Spleen (tissue), 11 donors: Measurements from ENCODE around the gene IFNGR1. TPM values are rescaled to one million over a fixed set of nuclear protein-coding genes. Genes with fewer than 3 reads are reported as not detected.
"Not testable (repeated sequence)": the region's sequence is repeated elsewhere in the genome, so short reads cannot be mapped to it uniquely, and the experiment has no call there.

ENCODE experiments used
- DNase-seq: peaks from one replicate; pipeline ENCODE4 v3.0.0-alpha.2; 2020
- H3K27ac ChIP-seq, 8 donors: fragments of 200-600 bp; sonication (generic) in 7 of 8; 1 replicate in 4 of 8; 2 replicates in 4 of 8; pipeline versions ENCODE4 v1.5.0 to v1.8.0; 2016 to 2021; ENCODE audit warnings: inconsistent platforms in 4 of 8, mild to moderate bottlenecking in 4 of 8, moderate library complexity in 1 of 8
- H3K27me3 ChIP-seq, 7 donors: fragments of 200-600 bp; sonication (generic) in 6 of 7; replicated peaks in 1 of 7; 1 replicate in 4 of 7; 2 replicates in 3 of 7; pipeline versions ENCODE4 v1.5.0 to v1.8.0; 2016 to 2021; ENCODE audit warnings: inconsistent platforms in 3 of 7, mild to moderate bottlenecking in 1 of 7
- H3K36me3 ChIP-seq, 6 donors: fragments of 200-600 bp; sonication (generic) in 5 of 6; 1 replicate in 4 of 6; 2 replicates in 2 of 6; pipeline versions ENCODE4 v1.5.0 to v1.8.0; 2016 to 2021; ENCODE audit warnings: inconsistent platforms in 2 of 6
- H3K4me1 ChIP-seq, 6 donors: fragments of 200-600 bp; sonication (generic) in 5 of 6; 1 replicate in 3 of 6; 2 replicates in 3 of 6; pipeline versions ENCODE4 v1.5.0 to v1.8.0; 2016 to 2021; ENCODE audit warnings: inconsistent platforms in 3 of 6
- H3K4me3 ChIP-seq, 8 donors: fragments of 200-600 bp; sonication (generic) in 7 of 8; 1 replicate in 4 of 8; 2 replicates in 4 of 8; pipeline versions ENCODE4 v1.5.0 to v1.8.0; 2016 to 2021; ENCODE audit warnings: inconsistent platforms in 4 of 8, mild to moderate bottlenecking in 4 of 8, moderate library complexity in 2 of 8
- H3K9me3 ChIP-seq, 8 donors: fragments of 200-600 bp; sonication (generic) in 7 of 8; 1 replicate in 4 of 8; 2 replicates in 4 of 8; pipeline versions ENCODE4 v1.5.0 to v1.8.0; 2016 to 2021; ENCODE audit warnings: inconsistent platforms in 4 of 8
- CTCF ChIP-seq, 11 experiments: fragments of 200-600 bp in 7 of 11; fragments of 450-650 bp in 4 of 11; sonication (generic) in 4 of 11; IDR thresholded peaks in 8 of 11; conservative IDR thresholded peaks in 3 of 11; 1 replicate in 7 of 11; 2 replicates in 4 of 11; pipeline versions ENCODE4 v1.4.0 to v1.8.0; 2016 to 2021; ENCODE audit warnings: antibody characterized with exemption in 11 of 11, inconsistent platforms in 4 of 11, mild to moderate bottlenecking in 1 of 11
- POLR2A ChIP-seq, 3 donors: fragments of 450-650 bp; IDR thresholded peaks; one replicate each; pipeline ENCODE4 v1.5.1; 2017; ENCODE audit warnings: antibody characterized with exemption in 3 of 3, mild to moderate bottlenecking in 1 of 3
- POLR2AphosphoS5 ChIP-seq, 3 donors: sonication (generic); formaldehyde crosslinking; IDR thresholded peaks; one replicate each; pipeline ENCODE4 v1.5.1; 2017; ENCODE audit warnings: antibody characterized with exemption in 3 of 3
- WGBS, 5 donors: extraction: QIAGEN DNeasy Blood & Tissue Kit in 3 of 5; methylation state at CpG; one replicate each; pipeline versions ENCODE4 v1.1.5 to v1.1.7; 2013 to 2018; 5-methylcytosine and 5-hydroxymethylcytosine counted together
- intact Hi-C: fragments of 100-400 bp; cut with DNase I; formaldehyde crosslinking; loops from one replicate; pipeline ENCODE4 v1.15.0; 2023; ENCODE audit warnings: low total_unique reads
- polyA plus RNA-seq, 3 donors: library from polyadenylated mRNA; stranded (reverse); fragments of 200-250 nt; gene quantifications; one replicate each; pipeline ENCODE4 v1.2.1, GENCODE V29; 2013
- total RNA-seq, 7 donors: library from RNA; depleted of rRNA in 3 of 7; stranded (reverse); fragments of >200 nt in 3 of 7; fragmentation: NEBNext Ultra II Directional in 4 of 7; extraction: Animal tissue kit (Norgen Biotek cat#: 25700) in 4 of 7; gene quantifications; one replicate each; pipeline versions ENCODE4 v1.1.0 to v1.2.1, GENCODE V29; 2016 to 2021
- donor health status: healthy with polysubstance abuse.
- donor health status: DM: no; HTN: no; CAD: no; lungs with moderate emphysema.
- donor health status: DM: no; HTN: no; CAD: no.
- donor health status: Bipolar disorder and iron deficiency.
- donor health status: healthy.
- donor health status: DM: no; HTN: no; CAD: no.
- donor health status: DM: yes; HTN: yes; CAD: no.

IFNGR1 gene
- total and polyA plus RNA-seq, 10 donors = 119 to 291 (median 183) TPM

GRCh38 chr6:137254966-137255365 is 35.8 kb upstream of the IFNGR1 start:
- H3K4me3 ChIP-seq = no peak overlapping the region
- peaks cover 0 to 43% (median 29%) of the 10 kb centered on the region in 8 donors for H3K9me3 ChIP-seq
- intact Hi-C loops = no loop called here
- TF ChIP-seq POLR2AphosphoS5 (IDR thresholded peaks at IDR 0.05) (no peak), POLR2A (IDR thresholded peaks at IDR 0.05) (no peak), CTCF (IDR thresholded peaks at IDR 0.05 in 8 of 11, conservative IDR thresholded peaks at IDR 0.05 in 3 of 11) (no peak)
- no peak for DNase-seq
- H3K27ac ChIP-seq = peak overlapping the region in 4 of 8 donors; percentile 20 to 49 (median 39)
- H3K36me3 ChIP-seq = no peaks in the 10 kb centered on the region
- WGBS, 5 donors = 85 to 100% (median 88%) methylated on average over 1 of the region's 1 CpG; no CpG with 5 or more reads in 1 of the 5 donors
- no peaks in the 10 kb centered on the region for H3K27me3 ChIP-seq
- peaks cover 0 to 23% (median 0%) of the 10 kb centered on the region in 6 donors for H3K4me1 ChIP-seq

GRCh38 chr6:137254430-137254829 is 35.2 kb upstream of the IFNGR1 start:
- WGBS, 5 donors = 53 to 87% (median 78%) methylated on average over 2 of the region's 2 CpGs
- intact Hi-C loops = not testable (repeated sequence)

GRCh38 chr6:137248702-137249101 is 29.5 kb upstream of the IFNGR1 start:
- Histone ChIP-seq H3K27ac (peak overlapping the region in 7 of 8 donors; percentile 36 to 84 (median 70)), H3K9me3 (peaks cover 0 to 14% (median 4%) of the 10 kb centered on the region in 8 donors), H3K36me3 (no peaks in the 10 kb centered on the region), H3K27me3 (no peaks in the 10 kb centered on the region), H3K4me1 (peaks cover 0 to 43% (median 3%) of the 10 kb centered on the region in 6 donors), H3K4me3 (no peak overlapping the region)
- WGBS, 5 donors = 42 to 65% (median 50%) methylated on average over 4 of the region's 4 CpGs
- intact Hi-C loops = no loop called here
- TF ChIP-seq POLR2A (IDR thresholded peaks at IDR 0.05) (no peak), CTCF (IDR thresholded peaks at IDR 0.05 in 8 of 11, conservative IDR thresholded peaks at IDR 0.05 in 3 of 11) (no peak), POLR2AphosphoS5 (IDR thresholded peaks at IDR 0.05) (peak in 1 of 3 donors; percentile 52)
- peak; percentile 80 for DNase-seq

More at GRCh38 chr6:137254430-137254829, 35.2 kb upstream of the IFNGR1 start:
- not testable (repeated sequence) for H3K4me3 ChIP-seq, H3K36me3 ChIP-seq, H3K27me3 ChIP-seq, DNase-seq
- Histone ChIP-seq H3K4me1 (peaks cover 0 to 25% (median 0%) of the 10 kb centered on the region in 6 donors), H3K27ac (peak overlapping the region in 4 of 8 donors; percentile 20 to 49 (median 42)), H3K9me3 (peaks cover 0 to 43% (median 29%) of the 10 kb centered on the region in 8 donors)

GRCh38 chr6:137247724-137248123 is 28.5 kb upstream of the IFNGR1 start:
- TF ChIP-seq POLR2AphosphoS5 (IDR thresholded peaks at IDR 0.05) (no peak), CTCF (IDR thresholded peaks at IDR 0.05 in 8 of 11, conservative IDR thresholded peaks at IDR 0.05 in 3 of 11) (no peak), POLR2A (IDR thresholded peaks at IDR 0.05) (no peak)
- intact Hi-C loops = no loop called here

More at GRCh38 chr6:137247724-137248123, 28.5 kb upstream of the IFNGR1 start:
- H3K36me3 ChIP-seq = no peaks in the 10 kb centered on the region
- H3K9me3 ChIP-seq = peaks cover 0 to 4% (median 0%) of the 10 kb centered on the region in 8 donors
- no peak for DNase-seq
- no peaks in the 10 kb centered on the region for H3K27me3 ChIP-seq
- no peak overlapping the region for H3K4me3 ChIP-seq
- peak overlapping the region in 3 of 8 donors; percentile 67 to 84 (median 70) for H3K27ac ChIP-seq
- peaks cover 0 to 43% (median 3%) of the 10 kb centered on the region in 6 donors for H3K4me1 ChIP-seq
